ENCODE measurements around the gene MAP4K3. TPM values are rescaled to one million over a fixed set of nuclear protein-coding genes. Genes with fewer than 3 reads are reported as not detected.

The MAP4K3 gene
- total RNA-seq, 1 experiment from 2014 or later: 97.4 TPM

DNA sequence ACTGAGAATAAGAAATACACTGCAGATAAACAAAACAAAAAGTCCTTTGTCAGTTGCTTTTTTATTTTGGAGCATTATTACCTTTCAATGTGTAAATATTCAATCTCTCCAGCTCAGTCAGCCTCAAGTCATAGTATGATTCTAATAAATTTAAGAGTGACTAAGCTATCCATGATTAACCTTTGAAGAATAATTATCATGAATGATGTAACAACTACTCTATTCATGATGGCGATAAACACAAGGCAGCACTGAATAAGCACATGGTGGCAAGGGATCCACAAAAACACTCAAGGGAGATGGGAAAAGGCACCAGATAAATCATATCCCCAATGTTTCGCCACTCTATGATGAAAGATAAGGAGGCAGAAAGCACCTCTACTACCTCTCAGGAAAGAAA, 67.0 kb downstream of the MAP4K3 start:
- peak; percentile 28 for DNase-seq

DNA sequence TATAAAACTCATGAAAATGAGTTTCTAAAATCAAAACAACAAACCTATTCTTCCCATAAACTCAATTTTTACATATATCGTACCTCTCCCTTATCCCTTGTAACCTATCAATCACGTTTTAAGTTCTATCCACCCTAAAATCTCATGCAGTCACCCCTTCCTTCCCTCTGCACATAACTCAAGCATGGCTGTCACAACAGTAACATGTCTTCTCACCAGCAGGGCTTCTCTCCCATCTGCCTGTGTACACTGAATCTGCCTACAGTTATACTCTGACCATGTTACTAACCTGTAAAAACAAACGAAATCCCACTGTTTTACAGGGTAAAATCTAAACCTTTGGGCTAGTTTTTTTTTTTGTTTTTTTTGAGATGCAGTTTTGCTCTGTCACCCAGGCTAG, 68.2 kb downstream of the MAP4K3 start:
- Histone ChIP-seq H3K4me3 (ENCODE audit: low read length) (no peak overlapping the region), H3K36me3 (ENCODE audit: low read depth, low read length) (peaks cover 40% of the 10 kb centered on the region), H4K20me1 (ENCODE audit: low read length) (no peaks in the 10 kb centered on the region), H3K4me2 (ENCODE audit: low read length) (no peak overlapping the region), H3K9me3 (ENCODE audit: low read length) (no peaks in the 10 kb centered on the region), H2AFZ (ENCODE audit: low read length) (no peak overlapping the region), H3K4me1 (ENCODE audit: insufficient read depth, low read length) (peaks cover 10% of the 10 kb centered on the region), H3K9me2 (replicated peaks; ENCODE audit: low read length) (no peaks in the 10 kb centered on the region), H3K9ac (ENCODE audit: low read length) (no peak overlapping the region), H3K27me3 (ENCODE audit: low read length) (no peaks in the 10 kb centered on the region), H3K27ac (ENCODE audit: low read length) (no peak overlapping the region), H3F3A (ENCODE audit: low read length, unreplicated experiment) (no peaks in the 10 kb centered on the region), H3K79me2 (ENCODE audit: low read length) (peaks cover 63% of the 10 kb centered on the region)
- ChIA-PET CTCF (no interaction called here), POLR2A (ENCODE audit: unreplicated experiment) (no interaction called here)
- no peak for TF ChIP-seq CTCF (conservative IDR thresholded peaks at IDR 0.05; ENCODE audit: low read depth, low read length)
- TF ChIP-seq EZH2 (IDR thresholded peaks at IDR 0.05; ENCODE audit: low read length, unreplicated experiment): no peak
- TF ChIP-seq EZH2phosphoT487 (IDR thresholded peaks at IDR 0.05; ENCODE audit: borderline replicate concordance, low read length): no peak
- intact Hi-C loops (cut with micrococcal nuclease): no loop called here
- BruUV-seq (replicated peaks): no TSS peak
- no peak for DNase-seq
- no peak for ATAC-seq

More for the DNA sequence above, 67.0 kb downstream of the MAP4K3 start:
- Histone ChIP-seq H3K27ac (ENCODE audit: low read length) (peak overlapping the region; percentile 26), H3K9me2 (replicated peaks; ENCODE audit: low read length) (no peaks in the 10 kb centered on the region), H2AFZ (ENCODE audit: low read length) (no peak overlapping the region), H3K9me3 (ENCODE audit: low read length) (no peaks in the 10 kb centered on the region), H3K4me3 (ENCODE audit: low read length) (no peak overlapping the region), H3K4me2 (ENCODE audit: low read length) (no peak overlapping the region), H3K36me3 (ENCODE audit: low read depth, low read length) (peaks cover 37% of the 10 kb centered on the region), H3K27me3 (ENCODE audit: low read length) (no peaks in the 10 kb centered on the region), H3K79me2 (ENCODE audit: low read length) (peaks cover 71% of the 10 kb centered on the region), H3F3A (ENCODE audit: low read length, unreplicated experiment) (no peaks in the 10 kb centered on the region), H3K4me1 (ENCODE audit: insufficient read depth, low read length) (peaks cover 10% of the 10 kb centered on the region), H3K9ac (ENCODE audit: low read length) (no peak overlapping the region), H4K20me1 (ENCODE audit: low read length) (no peaks in the 10 kb centered on the region)
- CTCF ChIA-PET: no interaction called here
- peak; percentile 74 for ATAC-seq
- BruUV-seq (replicated peaks): no TSS peak
- POLR2A ChIA-PET (ENCODE audit: unreplicated experiment): no interaction called here
- TF ChIP-seq CTCF (conservative IDR thresholded peaks at IDR 0.05; ENCODE audit: low read depth, low read length): no peak
- no peak for TF ChIP-seq EZH2 (IDR thresholded peaks at IDR 0.05; ENCODE audit: low read length, unreplicated experiment)
- TF ChIP-seq EZH2phosphoT487 (IDR thresholded peaks at IDR 0.05; ENCODE audit: borderline replicate concordance, low read length): no peak
- intact Hi-C loops (cut with micrococcal nuclease): no loop called here

DNA sequence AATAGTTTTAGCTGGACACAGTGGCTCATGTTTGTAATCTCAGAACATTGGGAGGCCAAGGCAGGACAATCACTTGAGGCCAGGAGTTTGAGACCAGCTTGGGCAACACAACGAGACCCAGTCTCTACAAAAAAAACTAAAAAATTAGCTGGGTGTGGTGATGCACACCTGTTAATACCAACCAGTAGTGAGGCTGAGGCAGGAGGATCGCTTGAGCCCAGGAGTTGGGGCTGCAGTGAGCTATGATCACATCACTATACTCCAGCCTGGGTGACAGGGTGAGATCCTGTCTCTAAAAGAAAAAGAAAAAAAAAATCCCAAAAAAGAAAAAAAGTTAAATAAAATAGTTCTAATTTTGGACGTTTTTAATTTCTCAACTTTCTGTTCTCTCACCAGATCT, 68.7 kb downstream of the MAP4K3 start:
- Histone ChIP-seq H3K36me3 (ENCODE audit: low read depth, low read length) (peaks cover 35% of the 10 kb centered on the region), H2AFZ (ENCODE audit: low read length) (no peak overlapping the region), H3K4me1 (ENCODE audit: insufficient read depth, low read length) (peaks cover 10% of the 10 kb centered on the region), H3K9me3 (ENCODE audit: low read length) (no peaks in the 10 kb centered on the region), H3K27ac (ENCODE audit: low read length) (no peak overlapping the region), H3K9ac (ENCODE audit: low read length) (no peak overlapping the region), H3K27me3 (ENCODE audit: low read length) (no peaks in the 10 kb centered on the region), H3K79me2 (ENCODE audit: low read length) (peaks cover 60% of the 10 kb centered on the region), H4K20me1 (ENCODE audit: low read length) (no peaks in the 10 kb centered on the region), H3K4me2 (ENCODE audit: low read length) (no peak overlapping the region), H3K4me3 (ENCODE audit: low read length) (no peak overlapping the region), H3F3A (ENCODE audit: low read length, unreplicated experiment) (no peaks in the 10 kb centered on the region), H3K9me2 (replicated peaks; ENCODE audit: low read length) (no peaks in the 10 kb centered on the region)
- DNase-seq (no peak), ATAC-seq (no peak)
- ChIA-PET CTCF (no interaction called here), POLR2A (ENCODE audit: unreplicated experiment) (no interaction called here)
- no TSS peak for BruUV-seq (replicated peaks)
- TF ChIP-seq EZH2phosphoT487 (IDR thresholded peaks at IDR 0.05; ENCODE audit: borderline replicate concordance, low read length) (no peak), EZH2 (IDR thresholded peaks at IDR 0.05; ENCODE audit: low read length, unreplicated experiment) (no peak), CTCF (conservative IDR thresholded peaks at IDR 0.05; ENCODE audit: low read depth, low read length) (no peak)
- intact Hi-C loops (cut with micrococcal nuclease): no loop called here

Measured in PC-3 (cell line).